K562 (cell line): ENCODE results near the gene MYO3B. TPM values are rescaled to one million over a fixed set of nuclear protein-coding genes. Genes with fewer than 3 reads are reported as not detected.

ENCODE experiments used
- ATAC-seq: fragments of 200-7000 bp; cut with Tn5 transposase; 3 replicates; pipeline ENCODE4 v1.9.1; 2020; ENCODE audit warnings: moderate library complexity
- BruUV-seq: library from RNA; stranded (reverse); fragments of 400-500 nt; replicated peaks from 2 replicates; lab custom pipeline; 2021; lab: Mats Ljungman, UMichigan
- CTCF ChIA-PET: fragments of 300-600 bp; formaldehyde crosslinking; extraction: SDS; loops from one replicate; lab custom pipeline; 2021; ENCODE audit warnings: low intra/inter-chr PET ratio; lab: Yijun Ruan, JAX
- POLR2A ChIA-PET: fragments of 300-600, 350-650 bp; sonication (Branson Sonifier 250); formaldehyde crosslinking; extraction: SDS; loops from one replicate; lab custom pipeline; 2021; ENCODE audit warnings: antibody characterized with exemption, inconsistent platforms; lab: Yijun Ruan, JAX
- DNase-seq, 4 experiments: peaks; one replicate each; pipeline versions ENCODE4 v3.0.0 to v3.0.0-alpha.2; 2011 to 2018; ENCODE audit warnings: low spot score in 3 of 4, mixed read lengths in 3 of 4; ENCODE audit errors: extremely low read depth in 1 of 4
- FAIRE-seq: peaks from 2 replicates; lab custom pipeline; 2011; peaks lifted over from hg19 to GRCh38; lab: Jason Lieb, UNC
- H2AFZ ChIP-seq: 2 replicates; pipeline ENCODE4 v1.6.0; 2011; ENCODE audit warnings: low read depth, low read length, control low read depth, inconsistent platforms
- H3K27ac ChIP-seq: fragments of 200-600 bp; 3 replicates; pipeline ENCODE4 v1.8.0; 2011; ENCODE audit warnings: low read depth, mild to moderate bottlenecking, control low read depth, inconsistent platforms, low read length, moderate library complexity, mixed read lengths; ENCODE audit errors: extremely low read depth
- H3K27me3 ChIP-seq, 2 experiments: fragments of 300-600 bp in 1 of 2; 2 replicates in 1 of 2; 3 replicates in 1 of 2; pipeline versions ENCODE4 v1.6.0 to v1.8.0; 2011; ENCODE audit warnings: inconsistent platforms in 2 of 2, low read length in 2 of 2, mild to moderate bottlenecking in 1 of 2, mixed read lengths in 1 of 2, moderate library complexity in 1 of 2; ENCODE audit not compliant: control insufficient read depth in 2 of 2, insufficient read depth in 2 of 2
- H3K36me3 ChIP-seq: fragments of 300-600 bp; 3 replicates; pipeline ENCODE4 v1.8.0; 2011; ENCODE audit warnings: mild to moderate bottlenecking, low read length, inconsistent platforms; ENCODE audit not compliant: control insufficient read depth, insufficient read depth
- H3K4me1 ChIP-seq, 2 experiments: fragments of 200-600 bp in 1 of 2; replicated peaks in 1 of 2; 2 replicates in 1 of 2; 3 replicates in 1 of 2; pipeline versions ENCODE4 v1.5.1 to v1.8.0; 2011; ENCODE audit warnings: inconsistent platforms in 2 of 2, low read length in 2 of 2, mild to moderate bottlenecking in 1 of 2, mixed read lengths in 1 of 2, moderate library complexity in 1 of 2; ENCODE audit not compliant: control insufficient read depth in 2 of 2, insufficient read depth in 2 of 2
- H3K4me2 ChIP-seq: 2 replicates; pipeline ENCODE4 v1.6.1; 2011; ENCODE audit warnings: low read length, control low read depth, inconsistent platforms, mixed read lengths; ENCODE audit not compliant: insufficient read depth
- H3K4me3 ChIP-seq: fragments of 200-600 bp; sonication (generic), shearing (Covaris generic); 2 replicates; pipeline ENCODE4 v1.5.1; 2016; ENCODE audit warnings: control low read depth, inconsistent platforms
- H3K79me2 ChIP-seq: fragments of 200-600 bp; 3 replicates; pipeline ENCODE4 v1.8.0; 2011; ENCODE audit warnings: low read length, inconsistent platforms; ENCODE audit not compliant: control insufficient read depth, insufficient read depth
- H3K9ac ChIP-seq, 2 experiments: 2 replicates each; pipeline versions ENCODE4 v1.6.0 to v1.6.1; 2011; ENCODE audit warnings: low read depth in 2 of 2, low read length in 2 of 2, control low read depth in 1 of 2, inconsistent platforms in 1 of 2, mild to moderate bottlenecking in 1 of 2, mixed read lengths in 1 of 2; ENCODE audit not compliant: insufficient read depth in 1 of 2
- H3K9me1 ChIP-seq: one replicate; pipeline ENCODE4 v1.6.0; 2011; ENCODE audit warnings: inconsistent platforms, mild to moderate bottlenecking, low read length, moderate library complexity; ENCODE audit not compliant: control insufficient read depth, insufficient read depth
- H3K9me3 ChIP-seq: replicated peaks from 2 replicates; pipeline ENCODE4 v1.5.1; 2011; ENCODE audit warnings: low read depth, low read length, inconsistent platforms; ENCODE audit not compliant: control insufficient read depth, insufficient read depth
- H4K20me1 ChIP-seq: replicated peaks from 2 replicates; pipeline ENCODE4 v1.6.1; 2011; ENCODE audit warnings: low read length, inconsistent platforms, mixed read lengths; ENCODE audit not compliant: control insufficient read depth, insufficient read depth
- DPF2 ChIP-seq: fragments of 450-650 bp; IDR thresholded peaks from 2 replicates; pipeline ENCODE4 v1.6.1; 2016
- HOMEZ ChIP-seq: fragments of 250-450 bp; sonication (Bioruptor Pico); IDR thresholded peaks from 2 replicates; pipeline ENCODE4 v1.4.0; 2020; ENCODE audit warnings: mild to moderate bottlenecking, moderate library complexity
- L3MBTL2 ChIP-seq: fragments of 450-650 bp; IDR thresholded peaks from 2 replicates; pipeline ENCODE4 v1.6.1; 2016; ENCODE audit warnings: mild to moderate bottlenecking, moderate library complexity
- NCOA4 ChIP-seq: fragments of 450-650 bp; IDR thresholded peaks from 2 replicates; pipeline ENCODE4 v1.6.1; 2018; ENCODE audit warnings: mild to moderate bottlenecking; ENCODE audit not compliant: partially characterized antibody
- WGBS: fragments of 100-300 bp; shearing (Covaris generic); methylation state at CpG from one replicate; pipeline ENCODE4 v1.1.6; 2016; ENCODE audit warnings: low coverage, mixed read lengths; ENCODE audit not compliant: insufficient coverage; ENCODE audit errors: missing lambda C conversion rate; 5-methylcytosine and 5-hydroxymethylcytosine counted together
- in situ Hi-C: fragments of 300-500 bp; cut with MboI; formaldehyde crosslinking; loops from 4 replicates; pipeline ENCODE4 v1.15.0; 2018; ENCODE audit warnings: inconsistent platforms, mixed read lengths
- intact Hi-C: fragments of 100-400 bp; cut with micrococcal nuclease; formaldehyde crosslinking; loops from 2 replicates; pipeline ENCODE4 v1.14.2; 2022
- polyA plus RNA-seq, 8 experiments: library from polyadenylated mRNA; depleted of rRNA in 4 of 8; stranded (reverse) in 5 of 8; unstranded in 3 of 8; fragments of >200 nt; fragmentation: Nextera tagmentation in 2 of 8; fragmentation: Illumina TruSeq in 1 of 8; extraction: Ambion mirVana in 2 of 8; extraction: Trizol in 1 of 8; gene quantifications; 2 replicates each; pipeline versions ENCODE4 v1.2.1 to v1.2.3, GENCODE V29; 2011 to 2014; ENCODE audit warnings: inconsistent platforms in 1 of 8, missing spikeins in 1 of 8
- total RNA-seq, 7 experiments: library from RNA; depleted of rRNA in 6 of 7; stranded (reverse); fragments of >200 nt in 6 of 7; fragmentation: Illumina TruSeq in 2 of 7; extraction: Trizol in 2 of 7; gene quantifications; 2 replicates each; pipeline versions ENCODE4 v1.2.1 to v1.2.3, GENCODE V29; 2011 to 2021; ENCODE audit warnings: low replicate concordance in 1 of 7
- TF ChIP-seq, protein P1 (sequence below), 2 experiments: fragments of 450-650 bp; formaldehyde crosslinking in 1 of 2; IDR thresholded peaks; 2 replicates each; pipeline versions ENCODE4 v1.4.0 to v1.6.1; 2014 to 2020; ENCODE audit warnings: mild to moderate bottlenecking in 2 of 2, borderline replicate concordance in 1 of 2, low read depth in 1 of 2

The MYO3B gene
- total and polyA plus RNA-seq, 9 of the 15 experiments (the other 6 are each of a cell fraction or from before 2014, with no cell fraction given) = 2.7 to 6.5 (median 3.6) TPM

DNA sequence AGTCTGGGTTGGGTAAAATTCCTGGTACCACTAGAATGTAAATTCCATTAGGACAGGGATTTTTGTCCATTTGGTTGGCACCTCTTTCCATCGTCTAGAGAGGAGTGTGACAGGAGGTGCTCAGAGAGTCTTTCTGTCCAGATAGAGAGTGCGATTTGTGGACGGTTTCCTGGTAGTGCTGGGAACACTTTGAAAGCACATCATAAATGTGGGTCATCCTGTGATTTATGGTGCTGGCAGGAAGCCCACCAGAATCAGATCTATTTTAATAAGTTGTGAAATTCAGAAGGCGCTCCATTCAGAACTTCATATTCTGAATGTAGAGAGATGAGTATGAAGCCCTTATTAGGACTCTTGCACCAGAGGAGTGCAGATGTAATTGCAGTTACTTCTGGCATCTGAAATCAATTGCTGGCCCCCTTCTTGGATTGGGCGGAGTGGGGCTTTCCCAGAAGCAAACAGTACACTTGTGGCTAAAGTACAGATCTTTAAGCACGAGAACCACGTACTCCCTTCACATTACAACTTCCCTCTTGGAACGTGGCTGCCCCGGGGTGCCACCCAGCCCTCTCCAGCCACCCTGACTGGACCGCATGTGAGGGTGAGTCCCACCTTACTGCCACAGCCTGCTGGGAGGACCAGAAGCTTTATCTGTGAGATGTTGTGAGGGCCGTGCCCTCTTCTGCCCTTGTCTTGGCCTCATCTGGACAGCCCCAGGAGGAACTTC is 243.2 kb downstream of the MYO3B start:
- in situ Hi-C loops = no loop called here
- POLR2A ChIA-PET = interaction anchor here (0.6 to 1.2 kb wide), 3 partner anchors 9 to 990 kb away, joined by 3 to 4 read pairs (median 4); no protein-coding TSS in a partner anchor

GRCh38 chr2:170423919-170424318 is 246.0 kb downstream of the MYO3B start:
- WGBS = 10% methylated on average over 2 of the region's 2 CpGs
- Histone ChIP-seq H3K9ac (no peak overlapping the region), H3K4me3 (no peak overlapping the region), H3K27me3 (peaks cover 2 to 17% of the 10 kb centered on the region in 2 experiments; a peak in 2 of 5 replicates), H4K20me1 (no peaks in the 10 kb centered on the region), H3K9me3 (no peaks in the 10 kb centered on the region), H3K79me2 (no peaks in the 10 kb centered on the region), H3K9me1 (no peaks in the 10 kb centered on the region), H3K4me2 (no peak overlapping the region), H3K36me3 (no peaks in the 10 kb centered on the region), H3K27ac (no peak overlapping the region), H2AFZ (no peak overlapping the region), H3K4me1 (no peaks in the 10 kb centered on the region)
- ATAC-seq (no peak), DNase-seq (no peak), FAIRE-seq (no peak)
- BruUV-seq = no TSS peak
- ChIA-PET POLR2A (no interaction called here), CTCF (interaction anchor here (0.7 kb wide), 2 partner anchors 392 to 630 kb away, joined by 3 read pairs; no protein-coding TSS in a partner anchor)
- in situ Hi-C loops (no loop called here), intact Hi-C loops (no loop called here)
- TF ChIP-seq HOMEZ (no peak), DPF2 (no peak)
- TF ChIP-seq, protein P1, sequence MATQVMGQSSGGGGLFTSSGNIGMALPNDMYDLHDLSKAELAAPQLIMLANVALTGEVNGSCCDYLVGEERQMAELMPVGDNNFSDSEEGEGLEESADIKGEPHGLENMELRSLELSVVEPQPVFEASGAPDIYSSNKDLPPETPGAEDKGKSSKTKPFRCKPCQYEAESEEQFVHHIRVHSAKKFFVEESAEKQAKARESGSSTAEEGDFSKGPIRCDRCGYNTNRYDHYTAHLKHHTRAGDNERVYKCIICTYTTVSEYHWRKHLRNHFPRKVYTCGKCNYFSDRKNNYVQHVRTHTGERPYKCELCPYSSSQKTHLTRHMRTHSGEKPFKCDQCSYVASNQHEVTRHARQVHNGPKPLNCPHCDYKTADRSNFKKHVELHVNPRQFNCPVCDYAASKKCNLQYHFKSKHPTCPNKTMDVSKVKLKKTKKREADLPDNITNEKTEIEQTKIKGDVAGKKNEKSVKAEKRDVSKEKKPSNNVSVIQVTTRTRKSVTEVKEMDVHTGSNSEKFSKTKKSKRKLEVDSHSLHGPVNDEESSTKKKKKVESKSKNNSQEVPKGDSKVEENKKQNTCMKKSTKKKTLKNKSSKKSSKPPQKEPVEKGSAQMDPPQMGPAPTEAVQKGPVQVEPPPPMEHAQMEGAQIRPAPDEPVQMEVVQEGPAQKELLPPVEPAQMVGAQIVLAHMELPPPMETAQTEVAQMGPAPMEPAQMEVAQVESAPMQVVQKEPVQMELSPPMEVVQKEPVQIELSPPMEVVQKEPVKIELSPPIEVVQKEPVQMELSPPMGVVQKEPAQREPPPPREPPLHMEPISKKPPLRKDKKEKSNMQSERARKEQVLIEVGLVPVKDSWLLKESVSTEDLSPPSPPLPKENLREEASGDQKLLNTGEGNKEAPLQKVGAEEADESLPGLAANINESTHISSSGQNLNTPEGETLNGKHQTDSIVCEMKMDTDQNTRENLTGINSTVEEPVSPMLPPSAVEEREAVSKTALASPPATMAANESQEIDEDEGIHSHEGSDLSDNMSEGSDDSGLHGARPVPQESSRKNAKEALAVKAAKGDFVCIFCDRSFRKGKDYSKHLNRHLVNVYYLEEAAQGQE (IDR thresholded peaks at IDR 0.05; ENCODE audit: borderline replicate concordance) = peak; percentile 7; the same call in 1 of the 2 replicates
- TF ChIP-seq, protein P1 (CRISPR knock-in tag; IDR thresholded peaks at IDR 0.05; ENCODE audit: low read depth) = no peak

More for the DNA sequence above, 243.2 kb downstream of the MYO3B start:
- H3K9ac ChIP-seq = no peak overlapping the region
- intact Hi-C loops = no loop called here
- H3K27ac ChIP-seq = no peak overlapping the region
- H3K36me3 ChIP-seq = no peaks in the 10 kb centered on the region
- H3K79me2 ChIP-seq = no peaks in the 10 kb centered on the region
- no peak overlapping the region for H2AFZ ChIP-seq
- DNase-seq (no peak), FAIRE-seq (no peak), ATAC-seq (peak; percentile 22; the same call in 1 of the 3 replicates)
- BruUV-seq = no TSS peak
- no peaks in the 10 kb centered on the region for H3K9me3 ChIP-seq
- H3K4me3 ChIP-seq = no peak overlapping the region
- 6% methylated on average over 11 of the region's 11 CpGs for WGBS
- peaks cover 2 to 17% of the 10 kb centered on the region in 2 experiments; a peak in 2 of 5 replicates for H3K27me3 ChIP-seq
- no peaks in the 10 kb centered on the region for H3K4me1 ChIP-seq
- H4K20me1 ChIP-seq = no peaks in the 10 kb centered on the region
- no peak for TF ChIP-seq NCOA4
- peak; percentile 47; the same call in 1 of the 2 replicates for TF ChIP-seq L3MBTL2
- CTCF ChIA-PET = no interaction called here
- no peak overlapping the region for H3K4me2 ChIP-seq
- H3K9me1 ChIP-seq = no peaks in the 10 kb centered on the region
